ENCODE data around the gene PLD3. TPM values are rescaled to one million over a fixed set of nuclear protein-coding genes. Genes with fewer than 3 reads are reported as not detected.

Gene PLD3
- total and polyA plus RNA-seq, 2 experiments from 2014 or later = 181 to 490 TPM

- no peaks in the 10 kb centered on the region for H3F3A ChIP-seq (replicated peaks; ENCODE audit: low read depth)
- H3K27me3 Mint-ChIP-seq (ENCODE audit: insufficient read depth, low read depth, poor library complexity) = peaks cover 13% of the 10 kb centered on the region
- H3K4me1 Mint-ChIP-seq = peaks cover 16% of the 10 kb centered on the region
- DNase-seq (ENCODE audit: low spot score) (no peak), ATAC-seq (no peak)
- H2AFZ ChIP-seq = no peak overlapping the region
- no peak overlapping the region for H3K27ac ChIP-seq (ENCODE audit: low read depth)
- no peaks in the 10 kb centered on the region; the same call in 1 of the 2 replicates for H3K4me1 ChIP-seq (ENCODE audit: insufficient read depth)
- no peaks in the 10 kb centered on the region for H4K20me1 ChIP-seq (replicated peaks; ENCODE audit: insufficient read depth)
- no peak overlapping the region for H3K4me3 ChIP-seq
- no peaks in the 10 kb centered on the region for H3K27me3 ChIP-seq (ENCODE audit: insufficient read depth)
- no peak overlapping the region for H3K27ac Mint-ChIP-seq
- H3K36me3 ChIP-seq (ENCODE audit: insufficient read depth) = no peaks in the 10 kb centered on the region
- no peaks in the 10 kb centered on the region for H3K9me2 ChIP-seq (ENCODE audit: insufficient read depth)
- no peak overlapping the region for H3K4me3 Mint-ChIP-seq
- no peaks in the 10 kb centered on the region for H3K79me2 ChIP-seq (replicated peaks; ENCODE audit: insufficient read depth)
- H3K4me2 ChIP-seq = no peak overlapping the region
- TF ChIP-seq ETS1 (IDR thresholded peaks at IDR 0.05) (no peak), NANOG (IDR thresholded peaks at IDR 0.05; ENCODE audit: borderline replicate concordance) (no peak), ZNF114 (CRISPR knock-in tag; IDR thresholded peaks at IDR 0.05) (no peak), EZH2phosphoT487 (IDR thresholded peaks at IDR 0.05; ENCODE audit: unreplicated experiment) (no peak), JUNB (IDR thresholded peaks at IDR 0.05; ENCODE audit: unreplicated experiment) (no peak), STAT1 (IDR thresholded peaks at IDR 0.05; ENCODE audit: unreplicated experiment) (no peak)
- H3K36me3 Mint-ChIP-seq (ENCODE audit: low read depth) = no peaks in the 10 kb centered on the region
- no peaks in the 10 kb centered on the region for H3K9me3 Mint-ChIP-seq
Measured at GRCh38 chr19:40388481-40388880, 40.0 kb downstream of the PLD3 start.

- peaks cover 12% of the 10 kb centered on the region for H3K4me1 Mint-ChIP-seq
- H3K27ac Mint-ChIP-seq = no peak overlapping the region
- no peak for TF ChIP-seq POLR2AphosphoS5 (IDR thresholded peaks at IDR 0.05; ENCODE audit: low read depth)
- TF ChIP-seq ZNF331 (CRISPR knock-in tag; IDR thresholded peaks at IDR 0.05; ENCODE audit: low read depth) = no peak
- TF ChIP-seq ZNF114 (CRISPR knock-in tag; IDR thresholded peaks at IDR 0.05) = no peak
- TF ChIP-seq STAT1 (IDR thresholded peaks at IDR 0.05; ENCODE audit: unreplicated experiment) = no peak
- no peak for TF ChIP-seq NANOG (IDR thresholded peaks at IDR 0.05; ENCODE audit: borderline replicate concordance)
- no peak for TF ChIP-seq ZNF462 (CRISPR knock-in tag; IDR thresholded peaks at IDR 0.05)
- no peak for TF ChIP-seq JUNB (IDR thresholded peaks at IDR 0.05; ENCODE audit: unreplicated experiment)
- no peak for TF ChIP-seq CTCF (conservative IDR thresholded peaks at IDR 0.05; ENCODE audit: low read depth in 2 of 2)
- no peak overlapping the region for H3K4me3 Mint-ChIP-seq
- Histone ChIP-seq H3K27ac (ENCODE audit: low read depth) (no peak overlapping the region), H4K20me1 (replicated peaks; ENCODE audit: insufficient read depth) (no peaks in the 10 kb centered on the region), H3K4me1 (ENCODE audit: insufficient read depth) (no peaks in the 10 kb centered on the region; the same call in 1 of the 2 replicates), H3K36me3 (ENCODE audit: insufficient read depth) (no peaks in the 10 kb centered on the region), H3K4me2 (no peak overlapping the region), H3K79me2 (replicated peaks; ENCODE audit: insufficient read depth) (no peaks in the 10 kb centered on the region), H2AFZ (no peak overlapping the region), H3K4me3 (no peak overlapping the region), H3K9me2 (ENCODE audit: insufficient read depth) (no peaks in the 10 kb centered on the region), H3K27me3 (ENCODE audit: insufficient read depth) (no peaks in the 10 kb centered on the region), H3F3A (replicated peaks; ENCODE audit: low read depth) (no peaks in the 10 kb centered on the region)
- ATAC-seq = no peak
- H3K27me3 Mint-ChIP-seq (ENCODE audit: insufficient read depth, low read depth, poor library complexity) = peaks cover 8% of the 10 kb centered on the region
- DNase-seq (ENCODE audit: low spot score) = no peak
- no peaks in the 10 kb centered on the region for H3K9me3 Mint-ChIP-seq
- H3K36me3 Mint-ChIP-seq (ENCODE audit: low read depth) = no peaks in the 10 kb centered on the region
Measured at GRCh38 chr19:40389404-40390083, 41.0 kb downstream of the PLD3 start.
